K562 (cell line): Measurements from ENCODE around the gene CYB561A3. TPM values are rescaled to one million over a fixed set of nuclear protein-coding genes. Genes with fewer than 3 reads are reported as not detected.

Source experiments
- ETS2 ChIP-seq: IDR thresholded peaks from 2 replicates; pipeline ENCODE4 v1.6.1; 2016; ENCODE audit warnings: borderline replicate concordance, missing genetic modification characterization, mild to moderate bottlenecking, moderate library complexity, missing compliant biosample characterization; ENCODE audit not compliant: poor library complexity, severe bottlenecking
- FOXP4 ChIP-seq: sonication (generic); formaldehyde crosslinking; IDR thresholded peaks from 2 replicates; pipeline ENCODE4 v1.8.0; 2022; ENCODE audit warnings: mild to moderate bottlenecking, missing genetic modification reagents, borderline replicate concordance
- GABPA ChIP-seq: fragments of 200-800 bp; sonication (Bioruptor generic); conservative IDR thresholded peaks from 2 replicates; pipeline ENCODE4 v1.6.1; 2016; ENCODE audit warnings: low read depth, missing genetic modification characterization, missing compliant biosample characterization
- HDAC1 ChIP-seq, 2 experiments: fragments of 450-650 bp; IDR thresholded peaks; 2 replicates each; pipeline ENCODE4 v1.6.1; 2016 to 2017; ENCODE audit warnings: inconsistent platforms in 1 of 2, mild to moderate bottlenecking in 1 of 2, moderate library complexity in 1 of 2
- TEAD4 ChIP-seq, 2 experiments: sonication (generic) in 1 of 2; formaldehyde crosslinking in 1 of 2; IDR thresholded peaks; 2 replicates each; pipeline versions ENCODE4 v1.6.1 to v1.8.0; 2012 to 2022; ENCODE audit warnings: borderline replicate concordance in 1 of 2, inconsistent platforms in 1 of 2, low read length in 1 of 2, mild to moderate bottlenecking in 1 of 2, missing genetic modification reagents in 1 of 2
- YBX1 ChIP-seq: fragments of 450-650 bp; IDR thresholded peaks from 2 replicates; pipeline ENCODE4 v1.7.1; 2016; ENCODE audit warnings: mild to moderate bottlenecking
- ZBTB11 ChIP-seq, 3 experiments: fragments of 200-800 bp in 1 of 3; fragments of 250-450 bp in 1 of 3; fragments of 450-650 bp in 1 of 3; sonication (Bioruptor Pico) in 1 of 3; sonication (Bioruptor generic) in 1 of 3; formaldehyde crosslinking in 1 of 3; IDR thresholded peaks; 2 replicates each; pipeline versions ENCODE4 v1.6.1 to v1.8.0; 2016 to 2022; ENCODE audit warnings: mild to moderate bottlenecking in 2 of 3, missing genetic modification characterization in 2 of 3, missing compliant biosample characterization in 1 of 3, moderate library complexity in 1 of 3
- ZNF121 ChIP-seq: sonication (generic); formaldehyde crosslinking; conservative IDR thresholded peaks from 2 replicates; pipeline ENCODE4 v1.8.0; 2022; ENCODE audit warnings: missing genetic modification reagents
- ZNF165 ChIP-seq: fragments of 250-450 bp; sonication (Bioruptor Pico); IDR thresholded peaks from 2 replicates; pipeline ENCODE4 v1.4.0; 2020; ENCODE audit warnings: borderline replicate concordance
- polyA plus RNA-seq, 8 experiments: library from polyadenylated mRNA; depleted of rRNA in 4 of 8; stranded (reverse) in 5 of 8; unstranded in 3 of 8; fragments of >200 nt; fragmentation: Nextera tagmentation in 2 of 8; fragmentation: Illumina TruSeq in 1 of 8; extraction: Ambion mirVana in 2 of 8; extraction: Trizol in 1 of 8; gene quantifications; 2 replicates each; pipeline versions ENCODE4 v1.2.1 to v1.2.3, GENCODE V29; 2011 to 2014; ENCODE audit warnings: inconsistent platforms in 1 of 8, missing spikeins in 1 of 8
- total RNA-seq, 7 experiments: library from RNA; depleted of rRNA in 6 of 7; stranded (reverse); fragments of >200 nt in 6 of 7; fragmentation: Illumina TruSeq in 2 of 7; extraction: Trizol in 2 of 7; gene quantifications; 2 replicates each; pipeline versions ENCODE4 v1.2.1 to v1.2.3, GENCODE V29; 2011 to 2021; ENCODE audit warnings: low replicate concordance in 1 of 7

Gene CYB561A3
- total and polyA plus RNA-seq, 9 of the 15 experiments (the other 6 are each of a cell fraction or from before 2014, with no cell fraction given), result 29.2 to 78.9 (median 37.9) TPM

DNA sequence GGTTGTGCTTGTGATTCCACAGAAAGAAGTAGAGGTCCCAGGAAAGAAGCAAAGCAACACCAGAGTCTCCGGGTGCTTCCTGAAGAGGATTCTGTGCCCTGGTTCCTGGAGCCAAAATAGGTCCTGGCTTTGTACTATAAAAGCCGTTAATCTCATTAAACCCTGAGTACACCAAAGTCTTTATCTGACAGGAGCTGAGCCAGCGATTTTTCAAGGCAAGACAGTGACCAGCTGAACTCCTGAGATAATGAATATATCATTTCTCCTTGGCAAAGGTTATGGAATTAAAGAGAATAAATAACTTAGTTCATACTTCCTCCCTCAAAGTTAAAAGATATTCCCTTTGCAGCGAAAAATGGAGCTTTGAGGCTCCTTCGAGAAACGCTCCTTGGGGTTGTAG is 5.7 kb upstream of the CYB561A3 start (continued):
- no peak for TF ChIP-seq GABPA (tag)
- peak in 1 of 3 experiments; percentile 61; a peak in 2 of 6 replicates for TF ChIP-seq ZBTB11 (CRISPR knock-in tag; IDR thresholded peaks at IDR 0.05)
- TF ChIP-seq YBX1, result no peak
- no peak for TF ChIP-seq ETS2 (tag)
- no peak for TF ChIP-seq ZNF165
- no peak for TF ChIP-seq FOXP4 (CRISPR knock-in tag)
- peak; percentile 76 for TF ChIP-seq TEAD4 (IDR thresholded peaks at IDR 0.05; ENCODE audit: low read length)
- TF ChIP-seq TEAD4 (CRISPR knock-in tag; IDR thresholded peaks at IDR 0.05; ENCODE audit: borderline replicate concordance), result no peak
- no peak for TF ChIP-seq ZNF121 (CRISPR knock-in tag)
- TF ChIP-seq HDAC1 (IDR thresholded peaks at IDR 0.05), result 0 out of 4 replicates have a peak, but pooled peaks of 1 of the 2 experiments have one; percentile 17
